GM23338 (cell line): ENCODE results near the gene GID4. TPM values are rescaled to one million over a fixed set of nuclear protein-coding genes. Genes with fewer than 3 reads are reported as not detected.

Source experiments
- ATAC-seq: fragments of 200-7000 bp; cut with Tn5 transposase; 3 replicates; pipeline ENCODE4 v1.9.1; 2020
- DNase-seq: peaks from one replicate; pipeline ENCODE4 v3.0.0-alpha.2; 2015; ENCODE audit warnings: low spot score
- H2AFZ ChIP-seq: fragments of 200-600 bp; sonication (generic); 2 replicates; pipeline ENCODE4 v1.8.0; 2016; ENCODE audit warnings: antibody characterized with exemption, mild to moderate bottlenecking, moderate library complexity
- H3F3A ChIP-seq: fragments of 200-600 bp; sonication (generic); replicated peaks from 2 replicates; pipeline ENCODE4 v1.8.0; 2017; ENCODE audit warnings: antibody characterized with exemption, mixed run types, low read depth
- H3K27ac ChIP-seq: fragments of 200-600 bp; sonication (generic); 2 replicates; pipeline ENCODE4 v1.6.1; 2016; ENCODE audit warnings: low read depth
- H3K27me3 ChIP-seq: fragments of 200-600 bp; sonication (generic); 2 replicates; pipeline ENCODE4 v1.8.0; 2016; ENCODE audit warnings: mild to moderate bottlenecking, mixed run types, moderate library complexity; ENCODE audit not compliant: insufficient read depth
- H3K36me3 ChIP-seq: fragments of 200-600 bp; sonication (generic); 2 replicates; pipeline ENCODE4 v1.8.0; 2016; ENCODE audit warnings: mild to moderate bottlenecking; ENCODE audit not compliant: insufficient read depth
- H3K4me1 ChIP-seq: fragments of 200-600 bp; sonication (generic); 2 replicates; pipeline ENCODE4 v1.8.0; 2016; ENCODE audit warnings: mild to moderate bottlenecking, moderate library complexity; ENCODE audit not compliant: insufficient read depth
- H3K4me2 ChIP-seq: fragments of 200-600 bp; sonication (generic); 2 replicates; pipeline ENCODE4 v1.7.1; 2017; ENCODE audit warnings: mixed run types
- H3K4me3 ChIP-seq: fragments of 200-600 bp; sonication (generic); 2 replicates; pipeline ENCODE4 v1.6.1; 2016; ENCODE audit warnings: mixed run types
- H3K79me2 ChIP-seq: fragments of 200-600 bp; sonication (generic); replicated peaks from 2 replicates; pipeline ENCODE4 v1.8.0; 2017; ENCODE audit warnings: mild to moderate bottlenecking; ENCODE audit not compliant: insufficient read depth
- H3K9me2 ChIP-seq: fragments of 200-600 bp; sonication (generic); 2 replicates; pipeline ENCODE4 v1.8.0; 2017; ENCODE audit not compliant: insufficient read depth
- H4K20me1 ChIP-seq: fragments of 200-600 bp; sonication (generic); replicated peaks from 2 replicates; pipeline ENCODE4 v1.8.0; 2017; ENCODE audit warnings: mild to moderate bottlenecking; ENCODE audit not compliant: insufficient read depth
- H3K27ac Mint-ChIP-seq: 2 replicates; pipeline ENCODE4 v1.8.0; 2020; ENCODE audit warnings: inconsistent platforms, mild to moderate bottlenecking, moderate library complexity, mixed read lengths
- H3K27me3 Mint-ChIP-seq: 3 replicates; pipeline ENCODE4 v1.8.0; 2022; ENCODE audit warnings: low read depth, mild to moderate bottlenecking, moderate library complexity, mixed read lengths, inconsistent platforms; ENCODE audit not compliant: insufficient read depth, poor library complexity
- H3K36me3 Mint-ChIP-seq: 3 replicates; pipeline ENCODE4 v1.8.0; 2021; ENCODE audit warnings: low read depth, mild to moderate bottlenecking, inconsistent platforms, moderate library complexity, mixed read lengths
- H3K4me1 Mint-ChIP-seq: 3 replicates; pipeline ENCODE4 v1.8.0; 2020; ENCODE audit warnings: mild to moderate bottlenecking, inconsistent platforms, mixed read lengths
- H3K4me3 Mint-ChIP-seq: 3 replicates; pipeline ENCODE4 v1.8.0; 2021; ENCODE audit warnings: moderate library complexity, mild to moderate bottlenecking, inconsistent platforms, mixed read lengths
- H3K9me3 Mint-ChIP-seq: 3 replicates; pipeline ENCODE4 v1.8.0; 2020; ENCODE audit warnings: moderate library complexity, mild to moderate bottlenecking, inconsistent platforms, mixed read lengths
- CREB1 ChIP-seq: fragments of 250-450 bp; sonication (Bioruptor Pico); IDR thresholded peaks from 2 replicates; pipeline ENCODE4 v1.5.0; 2020; ENCODE audit warnings: low read depth, mild to moderate bottlenecking, moderate library complexity
- ZNF114 ChIP-seq: fragments of 250-450 bp; sonication (Bioruptor Pico); IDR thresholded peaks from 2 replicates; pipeline ENCODE4 v1.5.0; 2020; ENCODE audit warnings: mild to moderate bottlenecking, moderate library complexity
- ZNF331 ChIP-seq: fragments of 250-450 bp; sonication (Bioruptor Pico); IDR thresholded peaks from 2 replicates; pipeline ENCODE4 v1.5.0; 2020; ENCODE audit warnings: low read depth, mild to moderate bottlenecking, moderate library complexity
- polyA plus RNA-seq: library from polyadenylated mRNA; unstranded; fragments of >200 nt; fragmentation: Nextera tagmentation; extraction: Ambion mirVana; gene quantifications from 2 replicates; pipeline ENCODE4 v1.2.1, GENCODE V29; 2016
- total RNA-seq: library from RNA; depleted of rRNA; stranded (reverse); fragments of >200 nt; shearing (Covaris generic); gene quantifications from 2 replicates; pipeline ENCODE4 v1.2.3, GENCODE V29; 2014
- TF ChIP-seq, protein P1 (sequence below): fragments of 250-450 bp; sonication (Bioruptor Pico); IDR thresholded peaks from 2 replicates; pipeline ENCODE4 v1.5.0; 2020; ENCODE audit warnings: mild to moderate bottlenecking, moderate library complexity
- TF ChIP-seq, protein P2 (sequence below): IDR thresholded peaks from one replicate; pipeline ENCODE4 v1.6.1; 2018; ENCODE audit warnings: antibody characterized with exemption; ENCODE audit not compliant: unreplicated experiment

GID4 gene
- total and polyA plus RNA-seq, 2 experiments from 2014 or later: 6.3 to 11.2 TPM

DNA sequence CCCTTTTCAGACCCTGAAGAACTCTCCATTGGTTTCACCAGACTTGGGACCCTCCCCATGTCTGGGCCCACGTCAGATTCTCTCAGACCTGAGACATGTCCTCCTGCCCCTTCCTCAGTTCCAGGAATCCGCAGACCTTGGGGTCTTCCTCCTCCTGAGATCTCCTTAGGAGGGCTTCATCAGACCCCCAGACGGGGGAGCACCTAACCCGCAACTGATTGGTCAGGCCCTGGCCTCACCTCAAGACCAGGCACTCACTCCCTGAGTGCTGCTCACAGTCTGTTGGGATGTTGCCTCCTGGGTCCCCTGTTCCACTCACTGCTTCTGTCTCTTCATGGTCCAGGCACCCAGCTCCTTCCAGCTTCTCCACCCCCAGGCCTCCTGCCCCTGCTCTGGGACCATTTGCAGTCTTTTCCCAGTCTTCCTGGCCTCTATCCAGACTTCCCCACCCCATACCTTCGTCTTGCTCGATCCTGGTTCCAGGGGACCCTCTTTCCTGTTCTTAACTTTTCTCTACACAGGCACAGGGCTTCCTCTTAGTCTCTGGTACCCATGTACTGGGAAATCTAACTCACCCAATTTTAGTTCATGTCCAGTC is 1.2 kb downstream of the GID4 start (continued):
- TF ChIP-seq, protein P1, sequence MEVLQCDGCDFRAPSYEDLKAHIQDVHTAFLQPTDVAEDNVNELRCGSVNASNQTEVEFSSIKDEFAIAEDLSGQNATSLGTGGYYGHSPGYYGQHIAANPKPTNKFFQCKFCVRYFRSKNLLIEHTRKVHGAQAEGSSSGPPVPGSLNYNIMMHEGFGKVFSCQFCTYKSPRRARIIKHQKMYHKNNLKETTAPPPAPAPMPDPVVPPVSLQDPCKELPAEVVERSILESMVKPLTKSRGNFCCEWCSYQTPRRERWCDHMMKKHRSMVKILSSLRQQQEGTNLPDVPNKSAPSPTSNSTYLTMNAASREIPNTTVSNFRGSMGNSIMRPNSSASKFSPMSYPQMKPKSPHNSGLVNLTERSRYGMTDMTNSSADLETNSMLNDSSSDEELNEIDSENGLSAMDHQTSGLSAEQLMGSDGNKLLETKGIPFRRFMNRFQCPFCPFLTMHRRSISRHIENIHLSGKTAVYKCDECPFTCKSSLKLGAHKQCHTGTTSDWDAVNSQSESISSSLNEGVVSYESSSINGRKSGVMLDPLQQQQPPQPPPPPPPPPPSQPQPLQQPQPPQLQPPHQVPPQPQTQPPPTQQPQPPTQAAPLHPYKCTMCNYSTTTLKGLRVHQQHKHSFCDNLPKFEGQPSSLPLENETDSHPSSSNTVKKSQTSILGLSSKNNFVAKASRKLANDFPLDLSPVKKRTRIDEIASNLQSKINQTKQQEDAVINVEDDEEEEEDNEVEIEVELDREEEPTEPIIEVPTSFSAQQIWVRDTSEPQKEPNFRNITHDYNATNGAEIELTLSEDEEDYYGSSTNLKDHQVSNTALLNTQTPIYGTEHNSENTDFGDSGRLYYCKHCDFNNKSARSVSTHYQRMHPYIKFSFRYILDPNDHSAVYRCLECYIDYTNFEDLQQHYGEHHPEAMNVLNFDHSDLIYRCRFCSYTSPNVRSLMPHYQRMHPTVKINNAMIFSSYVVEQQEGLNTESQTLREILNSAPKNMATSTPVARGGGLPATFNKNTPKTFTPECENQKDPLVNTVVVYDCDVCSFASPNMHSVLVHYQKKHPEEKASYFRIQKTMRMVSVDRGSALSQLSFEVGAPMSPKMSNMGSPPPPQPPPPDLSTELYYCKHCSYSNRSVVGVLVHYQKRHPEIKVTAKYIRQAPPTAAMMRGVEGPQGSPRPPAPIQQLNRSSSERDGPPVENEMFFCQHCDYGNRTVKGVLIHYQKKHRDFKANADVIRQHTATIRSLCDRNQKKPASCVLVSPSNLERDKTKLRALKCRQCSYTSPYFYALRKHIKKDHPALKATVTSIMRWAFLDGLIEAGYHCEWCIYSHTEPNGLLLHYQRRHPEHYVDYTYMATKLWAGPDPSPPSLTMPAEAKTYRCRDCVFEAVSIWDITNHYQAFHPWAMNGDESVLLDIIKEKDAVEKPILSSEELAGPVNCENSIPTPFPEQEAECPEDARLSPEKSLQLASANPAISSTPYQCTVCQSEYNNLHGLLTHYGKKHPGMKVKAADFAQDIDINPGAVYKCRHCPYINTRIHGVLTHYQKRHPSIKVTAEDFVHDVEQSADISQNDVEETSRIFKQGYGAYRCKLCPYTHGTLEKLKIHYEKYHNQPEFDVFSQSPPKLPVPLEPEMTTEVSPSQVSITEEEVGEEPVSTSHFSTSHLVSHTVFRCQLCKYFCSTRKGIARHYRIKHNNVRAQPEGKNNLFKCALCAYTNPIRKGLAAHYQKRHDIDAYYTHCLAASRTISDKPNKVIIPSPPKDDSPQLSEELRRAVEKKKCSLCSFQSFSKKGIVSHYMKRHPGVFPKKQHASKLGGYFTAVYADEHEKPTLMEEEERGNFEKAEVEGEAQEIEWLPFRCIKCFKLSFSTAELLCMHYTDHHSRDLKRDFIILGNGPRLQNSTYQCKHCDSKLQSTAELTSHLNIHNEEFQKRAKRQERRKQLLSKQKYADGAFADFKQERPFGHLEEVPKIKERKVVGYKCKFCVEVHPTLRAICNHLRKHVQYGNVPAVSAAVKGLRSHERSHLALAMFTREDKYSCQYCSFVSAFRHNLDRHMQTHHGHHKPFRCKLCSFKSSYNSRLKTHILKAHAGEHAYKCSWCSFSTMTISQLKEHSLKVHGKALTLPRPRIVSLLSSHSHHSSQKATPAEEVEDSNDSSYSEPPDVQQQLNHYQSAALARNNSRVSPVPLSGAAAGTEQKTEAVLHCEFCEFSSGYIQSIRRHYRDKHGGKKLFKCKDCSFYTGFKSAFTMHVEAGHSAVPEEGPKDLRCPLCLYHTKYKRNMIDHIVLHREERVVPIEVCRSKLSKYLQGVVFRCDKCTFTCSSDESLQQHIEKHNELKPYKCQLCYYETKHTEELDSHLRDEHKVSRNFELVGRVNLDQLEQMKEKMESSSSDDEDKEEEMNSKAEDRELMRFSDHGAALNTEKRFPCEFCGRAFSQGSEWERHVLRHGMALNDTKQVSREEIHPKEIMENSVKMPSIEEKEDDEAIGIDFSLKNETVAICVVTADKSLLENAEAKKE (CRISPR knock-in tag): no peak
- no peak for TF ChIP-seq ZNF114

DNA sequence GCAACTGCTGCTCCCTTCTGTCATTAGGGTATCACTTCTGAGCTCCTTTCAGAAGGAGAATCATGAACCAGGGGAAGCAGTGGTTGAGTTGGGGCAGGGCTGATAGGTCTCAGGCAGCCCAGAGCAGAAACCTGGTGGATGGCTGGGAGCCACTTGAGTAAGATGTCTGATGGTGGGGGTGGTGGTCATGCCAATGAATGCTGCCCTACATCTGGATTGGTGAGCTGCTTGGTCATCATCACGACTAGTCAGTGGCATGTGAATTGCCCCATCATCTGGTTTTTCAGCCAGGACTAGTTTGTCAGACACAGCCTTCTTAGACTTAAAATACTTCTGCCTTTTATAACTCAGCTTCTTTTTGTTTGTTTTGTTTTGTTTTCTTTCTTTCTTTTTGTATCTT is 2.6 kb downstream of the GID4 start:
- Histone ChIP-seq H3K27me3 (no peaks in the 10 kb centered on the region), H2AFZ (no peak overlapping the region), H3K4me3 (no peak overlapping the region), H3K4me1 (peaks cover 9% of the 10 kb centered on the region), H3K9me2 (no peaks in the 10 kb centered on the region), H4K20me1 (peaks cover 20% of the 10 kb centered on the region), H3K36me3 (peaks cover 4% of the 10 kb centered on the region; the same call in 1 of the 2 replicates), H3K79me2 (peaks cover 25% of the 10 kb centered on the region), H3K27ac (no peak overlapping the region), H3F3A (no peaks in the 10 kb centered on the region), H3K4me2 (no peak overlapping the region)
- DNase-seq (no peak), ATAC-seq (no peak)
- Mint-ChIP-seq H3K4me1 (peaks cover 34% of the 10 kb centered on the region), H3K4me3 (peak overlapping the region; percentile 89; the same call in 1 of the 3 replicates), H3K27ac (no peak overlapping the region), H3K9me3 (no peaks in the 10 kb centered on the region; the same call in 2 of the 3 replicates), H3K27me3 (peaks cover 14% of the 10 kb centered on the region), H3K36me3 (peaks cover 11% of the 10 kb centered on the region; the same call in 2 of the 3 replicates)
- TF ChIP-seq, protein P1 (CRISPR knock-in tag): no peak
- TF ChIP-seq ZNF331 (CRISPR knock-in tag) (no peak), CREB1 (CRISPR knock-in tag) (no peak)
- TF ChIP-seq, protein P2, sequence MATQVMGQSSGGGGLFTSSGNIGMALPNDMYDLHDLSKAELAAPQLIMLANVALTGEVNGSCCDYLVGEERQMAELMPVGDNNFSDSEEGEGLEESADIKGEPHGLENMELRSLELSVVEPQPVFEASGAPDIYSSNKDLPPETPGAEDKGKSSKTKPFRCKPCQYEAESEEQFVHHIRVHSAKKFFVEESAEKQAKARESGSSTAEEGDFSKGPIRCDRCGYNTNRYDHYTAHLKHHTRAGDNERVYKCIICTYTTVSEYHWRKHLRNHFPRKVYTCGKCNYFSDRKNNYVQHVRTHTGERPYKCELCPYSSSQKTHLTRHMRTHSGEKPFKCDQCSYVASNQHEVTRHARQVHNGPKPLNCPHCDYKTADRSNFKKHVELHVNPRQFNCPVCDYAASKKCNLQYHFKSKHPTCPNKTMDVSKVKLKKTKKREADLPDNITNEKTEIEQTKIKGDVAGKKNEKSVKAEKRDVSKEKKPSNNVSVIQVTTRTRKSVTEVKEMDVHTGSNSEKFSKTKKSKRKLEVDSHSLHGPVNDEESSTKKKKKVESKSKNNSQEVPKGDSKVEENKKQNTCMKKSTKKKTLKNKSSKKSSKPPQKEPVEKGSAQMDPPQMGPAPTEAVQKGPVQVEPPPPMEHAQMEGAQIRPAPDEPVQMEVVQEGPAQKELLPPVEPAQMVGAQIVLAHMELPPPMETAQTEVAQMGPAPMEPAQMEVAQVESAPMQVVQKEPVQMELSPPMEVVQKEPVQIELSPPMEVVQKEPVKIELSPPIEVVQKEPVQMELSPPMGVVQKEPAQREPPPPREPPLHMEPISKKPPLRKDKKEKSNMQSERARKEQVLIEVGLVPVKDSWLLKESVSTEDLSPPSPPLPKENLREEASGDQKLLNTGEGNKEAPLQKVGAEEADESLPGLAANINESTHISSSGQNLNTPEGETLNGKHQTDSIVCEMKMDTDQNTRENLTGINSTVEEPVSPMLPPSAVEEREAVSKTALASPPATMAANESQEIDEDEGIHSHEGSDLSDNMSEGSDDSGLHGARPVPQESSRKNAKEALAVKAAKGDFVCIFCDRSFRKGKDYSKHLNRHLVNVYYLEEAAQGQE: no peak
